Measurements from ENCODE around the gene TMC4. TPM values are rescaled to one million over a fixed set of nuclear protein-coding genes. Genes with fewer than 3 reads are reported as not detected.

The TMC4 gene
- total RNA-seq, 1 experiment from 2014 or later: 0.30 TPM

- no peak for DNase-seq (ENCODE audit: extremely low read depth, low read depth)
These were observed 16.0 kb downstream of the TMC4 start for GRCh38 chr19:54156953-54157352.

GRCh38 chr19:54156490-54156889 lies 16.5 kb downstream of the TMC4 start:
- no peak for DNase-seq (ENCODE audit: extremely low read depth, low read depth)

- no peak for DNase-seq (ENCODE audit: extremely low read depth, low read depth)
These were observed 17.3 kb downstream of the TMC4 start for GRCh38 chr19:54155694-54156093.

GRCh38 chr19:54154603-54155345 lies 18.2 kb downstream of the TMC4 start:
- no peak for DNase-seq (ENCODE audit: extremely low read depth, low read depth)

- no peak for DNase-seq (ENCODE audit: extremely low read depth, low read depth)
These were observed 19.1 kb downstream of the TMC4 start for GRCh38 chr19:54153731-54154326.

- no peak for DNase-seq (ENCODE audit: extremely low read depth, low read depth)
These were observed 20.0 kb downstream of the TMC4 start for GRCh38 chr19:54152878-54153524.

- no peak for DNase-seq (ENCODE audit: extremely low read depth, low read depth)
These were observed 20.7 kb downstream of the TMC4 start for GRCh38 chr19:54152267-54152666.

GRCh38 chr19:54151362-54152035 lies 21.5 kb downstream of the TMC4 start:
- no peak for DNase-seq (ENCODE audit: extremely low read depth, low read depth)

GRCh38 chr19:54149021-54149812 lies 23.7 kb downstream of the TMC4 start:
- no peak for DNase-seq (ENCODE audit: extremely low read depth, low read depth)

GRCh38 chr19:54148158-54148557 lies 24.8 kb downstream of the TMC4 start:
- DNase-seq (ENCODE audit: extremely low read depth, low read depth): no peak

- no peak for DNase-seq (ENCODE audit: extremely low read depth, low read depth)
These were observed 25.3 kb downstream of the TMC4 start for GRCh38 chr19:54147676-54148075.

GRCh38 chr19:54145541-54146158 lies 27.3 kb downstream of the TMC4 start:
- DNase-seq (ENCODE audit: extremely low read depth, low read depth): no peak

- DNase-seq (ENCODE audit: extremely low read depth, low read depth): no peak
These were observed 30.7 kb downstream of the TMC4 start for GRCh38 chr19:54142166-54142780.

GRCh38 chr19:54141356-54141755 lies 31.6 kb downstream of the TMC4 start:
- no peak for DNase-seq (ENCODE audit: extremely low read depth, low read depth)

- DNase-seq (ENCODE audit: extremely low read depth, low read depth): no peak
These were observed 34.3 kb downstream of the TMC4 start for GRCh38 chr19:54138489-54139256.

- no peak for DNase-seq (ENCODE audit: extremely low read depth, low read depth)
These were observed 35.1 kb downstream of the TMC4 start, which contains the start of gene CNOT3 for GRCh38 chr19:54137699-54138488. TSS of gene CNOT3 (plus strand) at chr19:54137762. CDS start at chr19:54142979, 5,217 bp downstream.

GRCh38 chr19:54136864-54137698 lies 35.9 kb downstream of the TMC4 start:
- peak; percentile 99 for DNase-seq (ENCODE audit: extremely low read depth, low read depth)
